Uterus (tissue), 2 donors: ENCODE measurements around the gene IER2.
A peak's percentile ranks its signal among the peaks of the same experiment; 100 is the strongest.

Source experiments
- CTCF ChIP-seq, 4 experiments: fragments of 200-600 bp in 2 of 4; fragments of 450-650 bp in 2 of 4; sonication (generic) in 2 of 4; IDR thresholded peaks; one replicate each; pipeline ENCODE4 v1.5.1; 2016 to 2019; ENCODE audit warnings: antibody characterized with exemption in 4 of 4, mild to moderate bottlenecking in 2 of 4, moderate library complexity in 1 of 4
- POLR2A ChIP-seq, 2 donors: fragments of 450-650 bp; IDR thresholded peaks; one replicate each; pipeline ENCODE4 v1.6.1; 2016; ENCODE audit warnings: antibody characterized with exemption in 2 of 2, mild to moderate bottlenecking in 1 of 2, moderate library complexity in 1 of 2

GRCh38 chr19:13102666-13103580 is 47.3 kb upstream of the IER2 start, which contains the start of gene LYL1:
- TF ChIP-seq CTCF (IDR thresholded peaks at IDR 0.05) (peak in 1 of 4 experiments; percentile 22), POLR2A (IDR thresholded peaks at IDR 0.05) (peak in 1 of 2 donors; percentile 26)
